T-helper 2 cell treated with Interferon-gamma antibody and Interleukin-4, amounts not matched to agents 5 μg/mL and 100 μg/mL, for 36 hours (primary cell): ENCODE measurements around the gene NEK4.

ENCODE experiments used
- DNase-seq: peaks from one replicate; pipeline ENCODE4 v3.0.0; 2021; ENCODE audit warnings: low spot score
- H3K27ac Mint-ChIP-seq: one replicate; pipeline ENCODE4 v1.8.0; 2021; ENCODE audit warnings: mild to moderate bottlenecking, mixed read lengths
- H3K27me3 Mint-ChIP-seq: one replicate; pipeline ENCODE4 v1.8.0; 2021; ENCODE audit warnings: low read depth, mixed read lengths
- H3K36me3 Mint-ChIP-seq: one replicate; pipeline ENCODE4 v1.8.0; 2021; ENCODE audit warnings: low read depth, mixed read lengths
- H3K4me1 Mint-ChIP-seq: one replicate; pipeline ENCODE4 v1.8.0; 2021; ENCODE audit warnings: low read depth, mixed read lengths
- H3K4me3 Mint-ChIP-seq: one replicate; pipeline ENCODE4 v1.8.0; 2022; ENCODE audit warnings: mild to moderate bottlenecking, moderate library complexity, mixed read lengths
- H3K9me3 Mint-ChIP-seq: one replicate; pipeline ENCODE4 v1.8.0; 2021; ENCODE audit warnings: mixed read lengths

Gene NEK4

DNA sequence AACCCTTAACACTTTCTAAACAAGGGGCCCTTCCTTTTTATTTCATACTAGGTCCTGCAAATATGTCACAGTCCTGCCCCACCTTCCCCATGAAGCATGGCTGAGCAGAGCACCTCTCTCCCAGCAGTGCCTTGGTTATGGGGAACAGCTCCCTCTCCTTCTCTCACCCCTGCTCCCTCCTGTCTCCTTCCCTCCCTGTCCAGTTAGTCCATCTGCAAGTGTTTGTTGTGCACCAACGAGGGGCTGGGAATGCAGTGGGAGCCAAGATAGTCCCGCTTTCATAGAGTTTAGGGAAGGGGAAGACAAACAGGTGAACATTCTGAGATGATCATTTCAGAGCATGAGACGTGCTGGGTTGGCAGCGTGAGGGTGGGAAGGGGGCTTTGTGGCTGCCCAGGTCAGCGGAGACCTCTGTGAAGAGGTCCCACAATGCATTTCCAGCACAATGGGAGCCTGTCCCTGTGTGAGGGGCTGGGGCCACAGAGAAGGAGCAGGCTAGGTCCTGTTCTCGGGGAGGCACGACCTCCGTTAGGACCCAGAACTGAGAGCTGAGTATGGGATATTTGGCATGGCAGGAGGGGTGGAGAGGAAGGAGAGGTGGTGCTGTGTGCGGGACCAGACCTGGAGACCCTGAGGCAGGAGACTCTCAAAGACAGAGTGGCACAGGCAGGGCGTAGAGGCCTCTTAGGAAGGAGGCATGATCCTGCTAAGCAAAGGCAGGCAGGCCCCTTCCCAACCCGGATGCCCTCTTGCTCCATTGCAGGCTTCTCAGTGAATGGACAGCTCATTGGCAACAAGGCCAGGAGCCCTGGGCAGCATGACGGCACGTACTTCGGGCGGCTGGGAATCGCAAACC, 18.4 kb upstream of the NEK4 start:
- H3K27me3 Mint-ChIP-seq, result no peaks in the 10 kb centered on the region
- H3K4me3 Mint-ChIP-seq, result no peak overlapping the region
- no peak overlapping the region for H3K27ac Mint-ChIP-seq
- H3K9me3 Mint-ChIP-seq, result no peaks in the 10 kb centered on the region
- DNase-seq, result no peak
- no peaks in the 10 kb centered on the region for H3K36me3 Mint-ChIP-seq
- no peaks in the 10 kb centered on the region for H3K4me1 Mint-ChIP-seq

DNA sequence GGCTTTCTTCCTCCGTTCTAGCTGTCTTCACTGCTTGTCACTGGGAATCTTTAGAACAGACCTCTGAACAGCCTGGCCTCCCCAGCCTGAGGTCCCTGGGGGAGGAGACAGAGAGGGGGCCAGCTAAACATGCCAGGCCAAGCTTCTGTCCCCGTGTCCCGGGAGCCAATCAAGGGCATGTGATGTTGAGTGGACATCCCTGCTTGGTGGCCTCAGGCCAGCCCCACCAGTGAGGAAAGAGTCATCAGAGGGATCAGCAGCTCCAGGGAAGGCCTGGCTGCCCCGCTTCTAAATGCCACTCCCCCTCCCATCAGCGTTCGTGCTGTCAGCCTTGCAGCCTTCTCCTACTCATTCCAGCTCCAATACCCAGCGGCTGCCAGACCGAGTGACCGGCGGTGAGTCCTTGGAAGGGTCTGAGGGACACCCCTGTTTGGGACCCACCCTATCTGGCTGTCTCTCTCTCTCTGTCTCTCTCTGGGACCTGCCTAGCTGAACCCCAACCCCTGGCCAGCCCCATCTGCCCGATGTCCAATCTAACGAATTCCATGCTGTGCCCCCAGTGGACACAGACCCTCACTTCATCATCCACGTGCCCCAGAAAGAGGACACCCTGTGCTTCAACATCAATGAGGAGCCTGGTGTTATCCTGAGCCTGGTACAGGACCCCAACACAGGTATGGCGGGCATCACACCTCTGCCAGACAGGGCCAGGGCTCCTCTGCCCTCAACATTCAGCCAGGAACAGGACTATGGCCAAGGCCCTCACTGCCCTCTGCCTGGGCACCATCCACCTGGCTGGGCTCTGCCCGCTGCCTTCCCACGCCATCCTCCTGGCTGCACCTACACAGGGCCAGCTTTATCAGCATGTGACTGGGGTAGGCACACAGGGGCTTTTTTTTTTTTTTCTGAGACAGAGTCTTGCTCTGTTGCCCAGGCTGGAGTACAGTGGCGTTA, 17.2 kb upstream of the NEK4 start:
- no peaks in the 10 kb centered on the region for H3K36me3 Mint-ChIP-seq
- no peaks in the 10 kb centered on the region for H3K4me1 Mint-ChIP-seq
- H3K27ac Mint-ChIP-seq, result no peak overlapping the region
- H3K9me3 Mint-ChIP-seq, result no peaks in the 10 kb centered on the region
- H3K27me3 Mint-ChIP-seq, result no peaks in the 10 kb centered on the region
- DNase-seq, result no peak
- H3K4me3 Mint-ChIP-seq, result no peak overlapping the region

DNA sequence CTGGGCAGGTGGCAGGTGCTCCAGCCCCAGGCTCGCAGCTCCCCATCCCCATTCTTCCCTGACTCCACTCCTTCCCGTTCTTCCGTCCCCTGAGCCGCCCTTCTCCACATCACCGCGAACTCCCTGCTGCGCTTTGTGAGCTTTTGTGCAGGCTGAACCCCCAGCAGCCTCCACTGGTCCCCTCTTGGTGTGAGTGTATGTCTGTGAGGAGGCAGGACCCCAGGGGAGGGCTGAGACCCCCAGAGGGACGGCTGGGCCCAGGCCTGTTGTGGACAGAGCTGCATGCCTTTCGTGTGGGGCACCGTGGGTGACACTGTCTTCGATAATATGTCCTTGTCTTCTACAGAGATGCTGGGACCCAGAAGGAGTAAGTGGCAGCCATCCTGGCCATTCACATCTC, 16.5 kb upstream of the NEK4 start:
- Mint-ChIP-seq H3K9me3 (no peaks in the 10 kb centered on the region), H3K36me3 (no peaks in the 10 kb centered on the region), H3K27me3 (no peaks in the 10 kb centered on the region), H3K4me1 (no peaks in the 10 kb centered on the region), H3K4me3 (no peak overlapping the region), H3K27ac (no peak overlapping the region)
- no peak for DNase-seq

DNA sequence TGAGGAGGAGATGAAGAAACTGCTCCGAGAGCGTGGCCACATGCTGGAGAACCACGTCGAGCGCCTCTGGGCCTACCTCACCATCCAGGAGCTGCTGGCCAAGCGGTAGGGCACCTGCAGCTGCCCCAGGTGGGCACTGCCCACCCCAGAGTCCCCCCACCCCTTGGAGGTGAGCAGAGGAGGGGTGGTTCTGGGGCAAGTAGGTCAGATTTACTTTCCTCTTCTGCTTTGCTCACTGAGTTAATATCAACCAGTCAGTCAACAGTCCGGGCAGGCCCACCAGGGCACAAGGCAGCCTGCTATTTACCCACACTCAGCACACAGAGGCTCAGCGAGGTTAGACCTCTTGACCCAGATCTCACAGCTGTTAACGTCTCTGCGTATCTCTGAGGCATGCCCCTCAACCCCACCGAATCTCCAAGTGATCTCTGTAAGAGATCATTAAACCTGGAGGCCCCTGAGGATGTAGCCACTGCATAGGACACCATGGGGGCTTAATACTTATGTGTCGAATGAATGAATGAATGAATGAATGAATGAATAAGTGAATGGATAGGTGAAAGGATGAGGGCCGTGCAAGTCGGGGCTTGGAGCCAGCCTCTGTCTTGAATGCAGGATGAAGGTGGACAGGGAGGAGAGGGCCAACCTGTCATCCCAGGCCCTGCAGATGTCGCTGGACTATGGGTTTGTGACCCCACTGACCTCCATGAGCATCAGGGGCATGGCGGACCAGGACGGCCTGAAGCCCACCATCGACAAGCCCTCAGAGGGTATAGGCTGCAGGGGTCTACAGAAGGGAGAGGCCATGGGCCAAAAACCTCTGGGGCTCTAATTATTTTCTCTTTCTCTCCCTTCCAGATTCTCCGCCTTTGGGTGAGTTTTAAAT, 15.8 kb upstream of the NEK4 start:
- Mint-ChIP-seq H3K9me3 (no peaks in the 10 kb centered on the region), H3K36me3 (no peaks in the 10 kb centered on the region), H3K27me3 (no peaks in the 10 kb centered on the region), H3K4me1 (no peaks in the 10 kb centered on the region), H3K4me3 (no peak overlapping the region), H3K27ac (no peak overlapping the region)
- no peak for DNase-seq

DNA sequence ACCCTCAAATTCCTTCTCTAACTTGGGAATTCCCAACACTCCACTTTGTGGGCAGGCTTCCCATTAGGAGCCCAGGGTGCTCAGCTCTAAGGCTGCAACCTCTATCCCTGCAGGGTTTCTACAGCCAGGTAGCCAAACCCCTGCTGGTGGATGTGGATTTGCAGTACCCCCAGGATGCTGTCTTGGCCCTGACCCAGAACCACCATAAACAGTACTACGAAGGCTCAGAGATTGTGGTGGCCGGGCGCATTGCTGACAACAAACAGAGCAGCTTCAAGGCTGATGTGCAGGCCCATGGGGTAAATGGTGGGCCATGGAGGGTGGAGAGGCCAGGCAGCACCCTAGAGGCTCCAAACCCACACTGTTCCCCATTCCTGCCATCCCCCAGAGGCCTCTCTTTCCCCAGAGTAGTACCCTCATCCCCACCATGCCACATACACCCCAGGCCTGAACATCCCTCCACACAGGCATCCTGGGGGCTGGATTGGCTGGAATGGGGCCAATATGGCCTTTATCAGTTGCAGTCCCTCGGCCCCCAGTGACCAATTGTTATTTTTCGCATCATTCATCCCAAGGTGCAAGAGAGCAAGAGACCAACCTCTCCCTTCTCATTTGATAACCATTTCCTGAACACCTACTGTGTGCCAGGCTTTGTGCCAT, 14.3 kb upstream of the NEK4 start:
- H3K36me3 Mint-ChIP-seq, result no peaks in the 10 kb centered on the region
- no peaks in the 10 kb centered on the region for H3K4me1 Mint-ChIP-seq
- no peak overlapping the region for H3K27ac Mint-ChIP-seq
- H3K27me3 Mint-ChIP-seq, result no peaks in the 10 kb centered on the region
- no peaks in the 10 kb centered on the region for H3K9me3 Mint-ChIP-seq
- no peak for DNase-seq
- H3K4me3 Mint-ChIP-seq, result no peak overlapping the region

DNA sequence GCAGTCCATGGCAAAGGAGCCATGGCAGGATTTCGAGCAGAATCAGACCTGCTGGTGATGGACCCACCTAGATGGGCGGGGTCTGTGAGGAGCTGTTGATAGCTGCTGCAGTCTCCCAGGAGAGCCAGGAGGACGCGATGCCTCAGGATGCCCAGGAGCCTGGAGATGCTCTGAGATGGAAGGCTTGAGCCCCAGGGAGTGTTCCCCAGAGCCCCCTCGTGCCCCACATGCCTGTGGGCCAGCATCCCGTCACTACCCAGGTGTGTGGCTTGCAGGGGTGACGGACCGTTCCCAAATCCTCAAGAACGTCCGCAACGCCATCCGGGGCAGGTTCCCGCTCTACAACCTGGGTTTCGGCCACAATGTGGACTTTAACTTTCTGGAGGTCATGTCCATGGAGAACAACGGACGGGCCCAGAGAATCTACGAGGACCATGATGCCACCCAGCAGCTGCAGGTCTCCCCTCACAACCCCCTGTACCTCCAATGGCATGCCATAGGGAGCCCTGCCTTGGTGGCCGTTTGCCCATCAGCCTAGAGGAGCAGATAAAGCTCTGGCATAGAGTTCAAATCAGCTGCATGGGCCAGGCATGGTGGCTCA, 13.4 kb upstream of the NEK4 start:
- H3K9me3 Mint-ChIP-seq, result no peaks in the 10 kb centered on the region
- H3K27ac Mint-ChIP-seq, result no peak overlapping the region
- no peaks in the 10 kb centered on the region for H3K36me3 Mint-ChIP-seq
- no peak overlapping the region for H3K4me3 Mint-ChIP-seq
- no peaks in the 10 kb centered on the region for H3K4me1 Mint-ChIP-seq
- no peak for DNase-seq
- H3K27me3 Mint-ChIP-seq, result no peaks in the 10 kb centered on the region

DNA sequence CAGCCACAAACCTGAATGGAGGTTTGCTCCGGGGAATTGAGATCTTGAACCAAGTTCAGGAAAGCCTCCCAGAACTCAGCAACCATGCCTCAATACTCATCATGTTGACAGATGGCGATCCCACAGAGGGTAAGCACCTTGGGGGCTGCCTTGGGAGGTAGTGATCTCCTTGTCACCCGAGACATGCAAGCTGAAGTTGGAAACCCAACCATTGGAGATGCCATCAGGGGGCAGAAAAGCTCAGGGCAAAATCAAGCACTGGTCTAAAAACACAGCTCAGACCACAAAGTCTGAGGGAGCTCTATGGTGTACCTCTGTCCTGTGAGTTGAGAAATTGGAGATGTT, 12.4 kb upstream of the NEK4 start:
- Mint-ChIP-seq H3K9me3 (no peaks in the 10 kb centered on the region), H3K36me3 (no peaks in the 10 kb centered on the region)

DNA sequence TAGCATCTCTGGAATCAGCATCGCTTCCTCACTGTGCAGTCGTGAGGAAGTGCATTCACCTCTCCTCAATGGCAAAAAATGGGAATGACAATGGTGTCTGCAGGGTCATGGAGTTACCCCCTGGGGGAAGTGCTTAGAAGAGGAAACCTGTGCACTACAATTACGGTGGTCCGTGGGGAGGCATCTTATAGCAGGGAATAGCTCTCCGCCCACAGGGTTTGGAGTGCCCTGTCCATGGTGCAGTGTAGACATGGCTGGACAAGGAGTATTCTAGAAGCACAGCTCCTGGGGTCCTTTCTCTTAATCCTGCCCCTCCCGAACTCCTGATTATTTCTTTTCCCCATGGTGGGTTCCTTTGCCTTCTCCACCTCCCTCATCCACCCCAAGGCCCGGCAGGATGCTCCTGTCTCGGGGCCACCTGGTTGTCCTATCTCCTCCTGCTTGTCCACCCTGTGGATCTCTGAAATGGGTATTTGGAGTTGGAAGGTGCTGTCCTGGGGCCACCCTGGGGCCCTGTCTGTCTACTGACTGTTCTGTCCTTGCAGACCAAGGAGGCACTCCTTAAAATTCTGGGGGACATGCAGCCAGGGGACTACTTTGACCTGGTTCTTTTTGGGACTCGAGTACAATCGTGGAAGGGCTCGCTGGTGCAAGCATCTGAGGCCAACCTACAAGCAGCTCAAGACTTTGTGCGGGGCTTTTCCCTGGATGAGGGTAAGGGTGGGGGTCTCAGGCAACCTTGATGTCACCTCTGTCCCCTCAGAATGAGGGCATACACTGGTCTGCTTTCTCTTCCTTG, 11.9 kb upstream of the NEK4 start:
- no peak overlapping the region for H3K4me3 Mint-ChIP-seq
- DNase-seq, result no peak
- H3K9me3 Mint-ChIP-seq, result no peaks in the 10 kb centered on the region
- H3K36me3 Mint-ChIP-seq, result no peaks in the 10 kb centered on the region
- H3K27ac Mint-ChIP-seq, result no peak overlapping the region
- no peaks in the 10 kb centered on the region for H3K27me3 Mint-ChIP-seq
- H3K4me1 Mint-ChIP-seq, result no peaks in the 10 kb centered on the region

More for the DNA sequence above, 12.4 kb upstream of the NEK4 start:
- Mint-ChIP-seq H3K4me1 (no peaks in the 10 kb centered on the region), H3K27me3 (no peaks in the 10 kb centered on the region), H3K4me3 (no peak overlapping the region), H3K27ac (no peak overlapping the region)
- no peak for DNase-seq

DNA sequence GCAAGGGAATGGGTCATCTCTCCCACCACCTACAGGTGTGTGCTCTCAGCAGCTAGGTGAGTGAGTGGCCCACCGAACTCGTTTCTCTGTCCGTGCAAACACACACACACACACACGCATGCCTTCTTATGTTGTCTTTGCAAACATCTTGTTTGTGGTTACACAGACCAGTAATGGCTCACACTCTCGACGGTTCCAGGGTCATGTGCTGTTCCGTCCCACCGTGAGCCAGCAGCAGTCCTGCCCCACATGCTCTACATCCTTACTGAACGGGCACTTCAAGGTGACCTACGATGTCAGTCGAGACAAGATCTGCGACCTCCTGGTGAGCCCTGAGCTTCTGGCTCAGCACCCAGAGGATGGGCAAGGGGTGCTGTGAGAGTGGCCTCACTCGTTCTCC, 11.0 kb upstream of the NEK4 start:
- H3K36me3 Mint-ChIP-seq, result no peaks in the 10 kb centered on the region
- no peaks in the 10 kb centered on the region for H3K4me1 Mint-ChIP-seq
- H3K9me3 Mint-ChIP-seq, result no peaks in the 10 kb centered on the region
- H3K27ac Mint-ChIP-seq, result no peak overlapping the region
- no peak for DNase-seq
- H3K4me3 Mint-ChIP-seq, result no peak overlapping the region
- no peaks in the 10 kb centered on the region for H3K27me3 Mint-ChIP-seq

DNA sequence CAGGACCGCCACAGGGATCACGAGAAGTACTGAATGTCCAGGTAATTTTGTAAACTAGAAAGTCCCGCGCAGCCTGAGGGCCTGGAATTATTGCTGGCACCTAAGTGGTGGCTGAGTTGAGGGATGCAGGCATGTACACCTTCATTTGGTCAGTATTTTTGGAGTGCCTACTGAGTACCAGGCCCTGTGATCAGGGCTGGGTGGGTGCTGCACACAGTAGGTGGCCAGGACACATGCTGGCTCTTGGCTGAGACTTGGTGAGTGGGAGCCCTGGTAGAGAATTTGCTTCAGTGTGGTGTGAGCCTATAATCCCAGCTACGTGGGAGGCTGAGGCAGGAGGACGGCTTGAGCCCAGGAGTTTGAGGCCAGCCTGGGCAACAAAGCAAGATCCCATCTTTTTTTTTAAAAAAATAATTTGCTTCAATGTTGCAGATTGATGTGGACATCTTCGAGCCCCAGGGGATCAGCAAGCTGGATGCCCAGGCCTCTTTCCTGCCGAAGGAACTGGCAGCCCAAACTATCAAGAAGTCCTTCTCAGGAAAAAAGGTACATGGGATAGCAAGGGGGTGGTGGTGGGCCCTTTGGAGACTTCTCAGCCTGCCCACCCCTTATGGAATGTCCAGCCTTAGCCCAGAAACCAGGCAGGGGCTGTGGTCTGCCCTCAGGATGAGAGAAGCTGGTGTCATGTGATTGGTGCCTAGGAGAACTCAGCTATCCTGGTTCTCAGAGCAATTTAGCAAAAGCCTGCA, 9.3 kb upstream of the NEK4 start:
- H3K9me3 Mint-ChIP-seq, result no peaks in the 10 kb centered on the region
- H3K27ac Mint-ChIP-seq, result no peak overlapping the region
- no peak overlapping the region for H3K4me3 Mint-ChIP-seq
- H3K4me1 Mint-ChIP-seq, result no peaks in the 10 kb centered on the region
- no peaks in the 10 kb centered on the region for H3K27me3 Mint-ChIP-seq
- DNase-seq, result no peak
- H3K36me3 Mint-ChIP-seq, result no peaks in the 10 kb centered on the region

DNA sequence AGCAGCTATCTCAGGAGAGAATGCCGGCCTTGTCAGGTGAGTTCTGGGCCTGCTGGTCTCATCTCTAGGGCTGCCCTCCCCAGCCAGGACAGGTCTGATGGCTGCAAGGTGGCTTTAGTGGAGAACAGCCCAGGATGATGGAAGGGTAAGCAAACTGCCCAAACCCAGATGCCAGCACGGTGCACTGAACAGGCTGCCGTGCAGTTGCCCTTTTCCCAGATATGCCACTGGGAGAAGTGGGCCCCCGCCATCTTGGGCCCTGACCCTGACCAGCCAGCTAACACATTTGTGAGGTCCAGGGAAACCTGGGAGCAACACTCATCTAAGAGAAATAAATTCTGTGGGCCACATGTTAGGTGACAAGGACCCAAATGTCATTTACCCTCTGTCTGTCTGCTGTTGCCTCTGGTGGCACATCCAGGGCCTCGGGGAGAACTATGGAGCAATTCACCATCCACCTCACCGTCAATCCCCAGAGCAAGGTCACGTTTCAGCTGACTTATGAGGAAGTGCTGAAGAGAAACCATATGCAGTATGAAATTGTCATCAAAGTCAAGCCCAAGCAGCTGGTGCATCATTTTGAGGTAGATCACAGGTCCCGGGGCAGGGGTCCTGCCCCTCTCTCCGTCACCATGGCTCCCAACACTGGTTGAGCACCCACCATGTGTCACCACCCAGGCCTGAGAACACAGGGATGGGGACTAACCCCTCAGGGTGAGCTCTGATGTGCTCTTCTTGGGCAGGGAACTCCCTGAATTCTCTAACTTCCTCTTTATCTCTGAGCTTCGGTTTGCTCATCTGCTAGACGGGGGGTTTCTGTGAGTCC, 8.5 kb upstream of the NEK4 start:
- H3K4me3 Mint-ChIP-seq, result no peak overlapping the region
- no peak for DNase-seq
- no peaks in the 10 kb centered on the region for H3K4me1 Mint-ChIP-seq
- no peaks in the 10 kb centered on the region for H3K9me3 Mint-ChIP-seq
- H3K27ac Mint-ChIP-seq, result no peak overlapping the region
- H3K36me3 Mint-ChIP-seq, result no peaks in the 10 kb centered on the region
- H3K27me3 Mint-ChIP-seq, result no peaks in the 10 kb centered on the region
